C1 segment of cervical spinal cord (tissue), 14 donors: ENCODE measurements around the gene UBXN7.
"Not testable (repeated sequence)": the region's sequence is repeated elsewhere in the genome, so short reads cannot be mapped to it uniquely, and the experiment has no call there.

Source experiments
- DNase-seq, 14 donors: peaks; one replicate each; lab custom pipeline; 2025; lab: John Stamatoyannopoulos, UW

The UBXN7 gene

GRCh38 chr3:196317687-196318467 is 114.3 kb downstream of the UBXN7 start, which contains the start of gene DYNLT2B:
Gene DYNLT2B (minus strand): TSS chr3:196318240. CDS start chr3:196318152, 88 bp downstream.
- peak; percentile 1 to 91 (median 83) for DNase-seq

- DNase-seq = not testable (repeated sequence)
Observed at GRCh38 chr3:196316799-196317686, 115.2 kb downstream of the UBXN7 start.

GRCh38 chr3:196315821-196316220 is 116.4 kb downstream of the UBXN7 start:
- DNase-seq = no peak

GRCh38 chr3:196314597-196314996 is 117.6 kb downstream of the UBXN7 start:
- DNase-seq = no peak

- DNase-seq = not testable (repeated sequence)
Observed at GRCh38 chr3:196314086-196314485, 118.1 kb downstream of the UBXN7 start.

GRCh38 chr3:196302960-196303359 is 129.3 kb downstream of the UBXN7 start:
- not testable (repeated sequence) for DNase-seq

- DNase-seq = not testable (repeated sequence)
Observed at GRCh38 chr3:196302551-196302950, 129.7 kb downstream of the UBXN7 start.

GRCh38 chr3:196298521-196298920 is 133.7 kb downstream of the UBXN7 start:
- no peak for DNase-seq
